HG02571 (cell line): Measurements from ENCODE around the gene GJA9.
"Not testable (repeated sequence)": the region's sequence is repeated elsewhere in the genome, so short reads cannot be mapped to it uniquely, and the experiment has no call there.

Source experiments
- ATAC-seq: cut with Tn5 transposase; IDR thresholded peaks from one replicate; pipeline ENCODE4 v1.9.1; 2021; ENCODE audit warnings: mild to moderate bottlenecking, moderate library complexity; ENCODE audit not compliant: unreplicated experiment

Gene GJA9

GRCh38 chr1:38875811-38876210 lies 5.6 kb downstream of the GJA9 start:
- ATAC-seq: no peak

GRCh38 chr1:38873027-38873969 lies 8.1 kb downstream of the GJA9 start, which contains the start of gene MYCBP:
Gene MYCBP (minus strand): TSS chr1:38873348. CDS start chr1:38873305, 43 bp downstream.
- peak; percentile 90 for ATAC-seq

GRCh38 chr1:38872401-38873026 lies 8.9 kb downstream of the GJA9 start:
- ATAC-seq: peak; percentile 14

- no peak for ATAC-seq
Observed at GRCh38 chr1:38870996-38871395, 10.4 kb downstream of the GJA9 start.

GRCh38 chr1:38867208-38867607 lies 14.2 kb downstream of the GJA9 start:
- ATAC-seq: no peak

- ATAC-seq: no peak
Observed at GRCh38 chr1:38865112-38865715, 16.2 kb downstream of the GJA9 start.

GRCh38 chr1:38860454-38860795 lies 21.0 kb downstream of the GJA9 start:
- no peak for ATAC-seq

- peak; percentile 89 for ATAC-seq
Observed at GRCh38 chr1:38859561-38860453, 21.6 kb downstream of the GJA9 start, which contains the start of gene RRAGC. Gene RRAGC (minus strand): TSS chr1:38859772. CDS start chr1:38859646, 126 bp downstream.

GRCh38 chr1:38858833-38859560 lies 22.4 kb downstream of the GJA9 start:
- peak; percentile 37 for ATAC-seq

- ATAC-seq: peak; percentile 47
Observed at GRCh38 chr1:38852780-38853179, 28.6 kb downstream of the GJA9 start.

- ATAC-seq: no peak
Observed at GRCh38 chr1:38848071-38848470, 33.3 kb downstream of the GJA9 start.

GRCh38 chr1:38846210-38846609 lies 35.2 kb downstream of the GJA9 start:
- ATAC-seq: no peak

GRCh38 chr1:38845088-38845487 lies 36.3 kb downstream of the GJA9 start:
- ATAC-seq: not testable (repeated sequence)

GRCh38 chr1:38840281-38840680 lies 41.1 kb downstream of the GJA9 start:
- ATAC-seq: no peak

- no peak for ATAC-seq
Observed at GRCh38 chr1:38839363-38839762, 42.0 kb downstream of the GJA9 start.

- ATAC-seq: not testable (repeated sequence)
Observed at GRCh38 chr1:38836316-38836715, 45.1 kb downstream of the GJA9 start.

- no peak for ATAC-seq
Observed at GRCh38 chr1:38834937-38835827, 46.2 kb downstream of the GJA9 start.

GRCh38 chr1:38834221-38834782 lies 47.1 kb downstream of the GJA9 start:
- ATAC-seq: no peak

- no peak for ATAC-seq
Observed at GRCh38 chr1:38833146-38833545, 48.2 kb downstream of the GJA9 start.
